ENCODE measurements around the gene FKBP6. TPM values are rescaled to one million over a fixed set of nuclear protein-coding genes. Genes with fewer than 3 reads are reported as not detected.

FKBP6 gene
- total and polyA plus RNA-seq, 2 of the 13 experiments (the other 11 are each of a cell fraction or from before 2014, with no cell fraction given), result 0.07 to 0.20 TPM

DNA sequence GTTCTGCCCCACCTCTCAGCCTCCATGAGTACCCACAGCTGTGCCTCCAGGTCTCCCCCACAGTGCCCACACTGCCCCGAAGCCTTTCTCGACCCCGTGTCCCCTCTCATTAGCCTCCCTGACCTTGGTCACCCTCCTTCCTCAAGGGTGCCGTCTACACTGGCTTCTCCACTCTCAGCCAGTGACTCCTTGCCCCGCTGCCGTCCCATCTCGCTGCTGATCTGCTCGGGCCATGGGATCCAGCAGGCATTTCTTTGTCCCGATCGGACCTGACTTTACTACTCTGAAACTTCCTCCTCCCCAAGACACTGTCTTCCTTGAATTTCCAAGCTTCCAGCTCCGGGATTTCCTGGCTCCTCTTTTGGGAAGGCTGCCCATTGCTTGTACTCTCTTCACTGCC is 31.3 kb downstream of the FKBP6 start:
- H3K79me2 ChIP-seq (ENCODE audit: insufficient read depth, low read length), result no peaks in the 10 kb centered on the region
- peak overlapping the region; percentile 20; the same call in 1 of the 2 replicates for H3K4me2 ChIP-seq (ENCODE audit: low read depth, low read length)
- H2AFZ ChIP-seq (ENCODE audit: low read length), result no peak overlapping the region
- H3K27ac ChIP-seq (ENCODE audit: extremely low read length, insufficient read depth, low read length), result no peak overlapping the region
- 53% methylated on average over 11 of the region's 11 CpGs for WGBS (ENCODE audit: low lambda C conversion rate)
- peaks cover 8 to 32% of the 10 kb centered on the region in 2 experiments; a peak in 4 of 5 replicates for H3K27me3 ChIP-seq (ENCODE audit: control insufficient read depth in 1 of 2, insufficient read depth in 2 of 2, low read length in 2 of 2)
- FAIRE-seq, result no peak
- no peak for ATAC-seq
- intact Hi-C loops (cut with micrococcal nuclease; ENCODE audit: unreplicated experiment) (loop anchor here (2.0 kb wide), 1 partner anchor 17 kb away; no protein-coding TSS in a partner anchor), in situ Hi-C loops (cut with HindIII; ENCODE audit: extremely low pct_ligation_motif_present, low pct_unique_long_range_greater_than_20kb) (no loop called here)
- no TSS peak for BruUV-seq (replicated peaks)
- no peaks in the 10 kb centered on the region for H3K36me3 ChIP-seq (replicated peaks in 1 of 2; ENCODE audit: control insufficient read depth in 1 of 2, insufficient read depth in 2 of 2, low read length in 2 of 2)
- ChIA-PET CTCF (ENCODE audit: low intra/inter-chr PET ratio, low total read pairs) (no interaction called here), POLR2A (interaction anchor here (0.8 to 2.6 kb wide), 4 partner anchors 14 to 163 kb away, joined by 3 to 28 read pairs (median 4); partner anchors contain the start of gene BAZ1B)
- DNase-seq (ENCODE audit: low spot score), result no peak
- TF ChIP-seq AGO1 (IDR thresholded peaks at IDR 0.05; ENCODE audit: low read depth, low read length, poor library complexity, severe bottlenecking) (peak; percentile 41), ZBTB1 (CRISPR knock-in tag; IDR thresholded peaks at IDR 0.05; ENCODE audit: borderline replicate concordance) (no peak), ZNF550 (CRISPR knock-in tag; IDR thresholded peaks at IDR 0.05; ENCODE audit: borderline replicate concordance) (no peak), ZNF136 (CRISPR knock-in tag; IDR thresholded peaks at IDR 0.05; ENCODE audit: low read depth) (no peak), ZSCAN20 (CRISPR knock-in tag; IDR thresholded peaks at IDR 0.05; ENCODE audit: borderline replicate concordance) (no peak)
- TF ChIP-seq, protein P1, sequence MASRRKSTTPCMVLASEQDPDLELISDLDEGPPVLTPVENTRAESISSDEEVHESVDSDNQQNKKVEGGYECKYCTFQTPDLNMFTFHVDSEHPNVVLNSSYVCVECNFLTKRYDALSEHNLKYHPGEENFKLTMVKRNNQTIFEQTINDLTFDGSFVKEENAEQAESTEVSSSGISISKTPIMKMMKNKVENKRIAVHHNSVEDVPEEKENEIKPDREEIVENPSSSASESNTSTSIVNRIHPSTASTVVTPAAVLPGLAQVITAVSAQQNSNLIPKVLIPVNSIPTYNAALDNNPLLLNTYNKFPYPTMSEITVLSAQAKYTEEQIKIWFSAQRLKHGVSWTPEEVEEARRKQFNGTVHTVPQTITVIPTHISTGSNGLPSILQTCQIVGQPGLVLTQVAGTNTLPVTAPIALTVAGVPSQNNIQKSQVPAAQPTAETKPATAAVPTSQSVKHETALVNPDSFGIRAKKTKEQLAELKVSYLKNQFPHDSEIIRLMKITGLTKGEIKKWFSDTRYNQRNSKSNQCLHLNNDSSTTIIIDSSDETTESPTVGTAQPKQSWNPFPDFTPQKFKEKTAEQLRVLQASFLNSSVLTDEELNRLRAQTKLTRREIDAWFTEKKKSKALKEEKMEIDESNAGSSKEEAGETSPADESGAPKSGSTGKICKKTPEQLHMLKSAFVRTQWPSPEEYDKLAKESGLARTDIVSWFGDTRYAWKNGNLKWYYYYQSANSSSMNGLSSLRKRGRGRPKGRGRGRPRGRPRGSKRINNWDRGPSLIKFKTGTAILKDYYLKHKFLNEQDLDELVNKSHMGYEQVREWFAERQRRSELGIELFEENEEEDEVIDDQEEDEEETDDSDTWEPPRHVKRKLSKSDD (CRISPR knock-in tag; IDR thresholded peaks at IDR 0.05; ENCODE audit: low read depth), result no peak
- TF ChIP-seq, protein P2, sequence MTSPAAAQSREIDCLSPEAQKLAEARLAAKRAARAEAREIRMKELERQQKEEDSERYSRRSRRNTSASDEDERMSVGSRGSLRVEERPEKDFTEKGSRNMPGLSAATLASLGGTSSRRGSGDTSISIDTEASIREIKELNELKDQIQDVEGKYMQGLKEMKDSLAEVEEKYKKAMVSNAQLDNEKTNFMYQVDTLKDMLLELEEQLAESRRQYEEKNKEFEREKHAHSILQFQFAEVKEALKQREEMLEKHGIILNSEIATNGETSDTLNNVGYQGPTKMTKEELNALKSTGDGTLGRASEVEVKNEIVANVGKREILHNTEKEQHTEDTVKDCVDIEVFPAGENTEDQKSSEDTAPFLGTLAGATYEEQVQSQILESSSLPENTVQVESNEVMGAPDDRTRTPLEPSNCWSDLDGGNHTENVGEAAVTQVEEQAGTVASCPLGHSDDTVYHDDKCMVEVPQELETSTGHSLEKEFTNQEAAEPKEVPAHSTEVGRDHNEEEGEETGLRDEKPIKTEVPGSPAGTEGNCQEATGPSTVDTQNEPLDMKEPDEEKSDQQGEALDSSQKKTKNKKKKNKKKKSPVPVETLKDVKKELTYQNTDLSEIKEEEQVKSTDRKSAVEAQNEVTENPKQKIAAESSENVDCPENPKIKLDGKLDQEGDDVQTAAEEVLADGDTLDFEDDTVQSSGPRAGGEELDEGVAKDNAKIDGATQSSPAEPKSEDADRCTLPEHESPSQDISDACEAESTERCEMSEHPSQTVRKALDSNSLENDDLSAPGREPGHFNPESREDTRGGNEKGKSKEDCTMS (CRISPR knock-in tag; conservative IDR thresholded peaks at IDR 0.05), result no peak
- no peaks in the 10 kb centered on the region for H4K20me1 ChIP-seq (ENCODE audit: insufficient read depth, low read length)
- H3K4me1 ChIP-seq (ENCODE audit: insufficient read depth, low read length), result peaks cover 73% of the 10 kb centered on the region
- H3K9ac ChIP-seq (ENCODE audit: insufficient read depth, low read depth, low read length), result no peak overlapping the region
- 0 out of 6 replicates have a peak overlapping the region, but pooled peaks of 1 of the 3 experiments have one; percentile 9 for H3K4me3 ChIP-seq (replicated peaks in 1 of 3; ENCODE audit: insufficient read depth in 1 of 3, low read depth in 2 of 3, low read length in 3 of 3)
- H3K9me3 ChIP-seq (ENCODE audit: low read length), result no peaks in the 10 kb centered on the region

Measured in HepG2 (cell line).